ENCODE measurements around the gene SAMSN1.

GRCh38 chr21:14592296-14593000 is 46.3 kb upstream of the SAMSN1 start:
- TF ChIP-seq GATA2 (IDR thresholded peaks at IDR 0.05; ENCODE audit: low read depth, low read length) (no peak), GATA3 (IDR thresholded peaks at IDR 0.05; ENCODE audit: low read depth, low read length) (no peak)
